HUDEP-2 (cell line): Measurements from ENCODE around the gene ATF6.

Experiments used
- DNase-seq, 76 experiments: peaks; one replicate each; lab custom pipeline; 2025; ENCODE audit not compliant: unreplicated experiment in 76 of 76; lab: John Stamatoyannopoulos, UW

ATF6 gene

GRCh38 chr1:161954050-161954449, 187.9 kb downstream of the ATF6 start:
- DNase-seq = no peak

GRCh38 chr1:161954466-161954865, 188.3 kb downstream of the ATF6 start:
- DNase-seq = no peak

DNA sequence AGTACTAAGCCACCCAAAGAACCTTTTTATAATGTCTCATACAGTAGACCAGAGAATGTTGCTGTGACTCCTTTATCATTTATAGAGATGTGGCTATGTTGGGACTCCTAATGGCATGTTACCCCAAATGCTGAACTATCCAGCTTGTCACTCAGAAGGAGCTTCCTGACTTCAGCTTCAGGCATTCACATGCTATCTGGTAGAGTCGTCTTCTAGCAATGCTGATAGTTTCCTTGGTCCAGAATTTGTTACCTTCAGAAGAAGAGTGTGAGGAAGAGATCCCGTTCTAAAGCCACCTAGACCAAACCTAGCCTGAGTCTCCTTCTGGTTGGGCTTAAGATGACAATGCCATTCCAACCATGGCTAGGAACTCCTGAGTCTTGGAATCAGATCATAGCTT, 189.5 kb downstream of the ATF6 start:
- no peak for DNase-seq

DNA sequence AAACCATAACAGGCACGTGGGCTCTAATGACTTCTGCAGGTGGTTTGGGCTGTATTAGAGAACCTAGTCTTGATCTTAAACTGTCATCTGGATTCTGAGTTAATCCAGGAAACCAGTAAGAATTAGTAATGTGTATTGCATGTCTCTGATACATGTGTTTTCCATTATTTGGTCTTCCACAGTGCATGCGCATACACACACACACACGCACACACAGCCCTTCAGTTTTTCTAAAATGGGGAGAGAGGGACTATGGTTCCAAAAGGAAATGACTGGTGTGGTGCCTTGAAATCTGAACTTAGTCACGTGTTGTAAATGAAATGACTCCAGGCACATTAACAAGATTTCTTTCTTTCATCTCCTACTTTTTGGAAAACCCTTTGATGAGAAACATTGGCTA, 190.0 kb downstream of the ATF6 start:
- DNase-seq = no peak

DNA sequence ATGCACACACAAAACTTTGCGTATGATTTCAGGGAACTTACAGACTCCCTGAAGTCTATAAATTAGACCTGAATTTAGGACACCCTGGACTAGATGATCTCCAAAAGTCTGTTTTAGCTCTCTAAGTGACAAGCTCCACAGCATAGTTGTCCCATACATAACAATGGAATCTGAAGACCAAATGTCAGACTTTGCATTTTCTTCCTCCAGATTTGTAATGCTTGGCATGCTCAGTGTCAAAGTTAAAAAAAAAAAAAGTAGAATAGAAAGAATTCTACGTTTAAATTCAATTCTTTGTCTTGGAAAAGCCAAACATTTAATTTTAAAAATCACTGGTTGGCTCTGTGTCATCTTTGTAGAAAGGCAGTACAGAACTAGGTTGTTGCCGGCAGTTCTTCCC, 190.8 kb downstream of the ATF6 start:
- DNase-seq = no peak

- DNase-seq = no peak
Measured at GRCh38 chr1:161958425-161958824, 192.3 kb downstream of the ATF6 start.

- DNase-seq = no peak
Measured at GRCh38 chr1:161962091-161962887, 196.2 kb downstream of the ATF6 start.

DNA sequence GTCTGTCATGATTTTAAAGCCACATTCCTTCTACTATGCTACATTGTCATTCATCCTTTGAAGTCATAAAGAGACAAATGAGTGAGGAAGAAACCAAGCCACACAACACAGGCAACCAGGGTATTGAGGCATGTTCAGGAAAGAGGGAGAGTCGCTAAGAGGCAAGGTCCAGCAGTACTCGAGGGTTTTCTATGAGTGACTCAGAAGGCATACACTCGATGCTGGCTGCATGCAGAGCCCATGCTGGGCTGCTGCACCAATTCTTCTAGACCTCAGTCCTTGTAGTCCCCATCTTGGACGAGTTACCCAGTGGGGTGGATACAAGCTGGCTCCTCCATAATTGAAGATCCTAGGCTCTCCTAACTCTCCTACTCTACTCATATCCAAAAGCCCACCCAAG, 199.9 kb downstream of the ATF6 start:
- no peak for DNase-seq

DNA sequence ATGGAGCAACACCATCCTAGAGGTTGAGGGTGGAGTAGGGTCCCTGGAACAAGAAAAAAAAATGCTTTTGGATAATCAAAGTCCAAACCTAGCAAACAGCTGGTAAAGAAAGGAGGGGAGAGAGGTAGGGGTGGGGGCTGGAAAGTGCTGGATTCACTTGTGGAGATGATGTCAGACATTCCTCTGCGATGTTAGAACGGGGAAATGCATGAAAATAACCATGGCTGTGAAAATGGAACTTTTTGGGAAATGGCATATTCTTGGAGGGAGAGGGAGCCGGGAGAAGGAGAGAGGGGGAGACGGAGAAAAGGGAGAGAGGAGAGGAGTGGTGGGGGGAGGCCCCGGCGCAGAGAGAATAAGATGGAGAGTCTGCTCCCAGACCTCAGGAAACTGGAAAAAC, 203.9 kb downstream of the ATF6 start:
- no peak for DNase-seq

DNA sequence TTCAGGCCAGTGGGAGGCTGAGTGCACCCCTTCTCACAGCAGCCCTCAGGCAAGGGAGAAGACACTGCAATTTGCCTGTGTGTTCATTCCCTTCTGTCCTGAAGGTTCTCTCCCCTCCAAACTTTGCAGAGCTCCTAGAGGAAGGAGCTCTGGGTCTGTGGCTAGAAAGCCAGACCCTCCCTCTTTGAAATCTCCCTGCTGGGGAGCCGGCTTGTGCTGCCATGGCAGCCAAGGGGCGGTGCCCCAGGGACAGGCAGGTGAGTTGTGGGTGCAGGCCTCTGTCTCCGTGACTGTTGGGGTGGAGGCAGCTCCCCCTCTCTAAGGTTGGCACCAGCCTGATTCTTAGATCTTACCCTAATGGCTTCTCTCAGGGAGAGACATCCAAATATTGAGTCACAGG, 204.5 kb downstream of the ATF6 start:
- DNase-seq = no peak

- no peak for DNase-seq
Measured at GRCh38 chr1:161972828-161973227, 206.7 kb downstream of the ATF6 start.

- peak in 34 of 76 experiments; percentile 4 to 58 (median 22) for DNase-seq
Measured at GRCh38 chr1:161973924-161974845, 208.1 kb downstream of the ATF6 start.

- no peak for DNase-seq
Measured at GRCh38 chr1:161978011-161978790, 212.1 kb downstream of the ATF6 start.

DNA sequence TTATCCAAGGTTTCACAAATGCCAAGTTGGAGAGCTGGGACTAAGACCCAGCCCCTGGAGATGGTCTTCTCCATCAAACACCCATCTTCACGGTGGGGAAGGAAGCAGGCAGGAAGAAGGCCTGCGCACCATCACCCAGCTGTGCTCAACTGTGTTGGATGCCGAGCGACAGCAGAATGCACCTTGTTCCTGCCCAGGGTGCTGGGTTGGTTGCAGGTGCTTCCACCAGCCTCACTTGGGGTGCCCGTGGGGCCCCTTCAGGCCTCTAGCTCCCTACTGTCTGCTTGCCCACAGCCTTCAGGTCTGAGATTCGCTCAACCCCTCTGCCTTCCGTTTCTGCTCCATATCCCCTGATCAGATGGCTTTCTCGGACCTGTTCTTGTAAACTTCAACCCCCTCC, 215.0 kb downstream of the ATF6 start:
- no peak for DNase-seq

DNA sequence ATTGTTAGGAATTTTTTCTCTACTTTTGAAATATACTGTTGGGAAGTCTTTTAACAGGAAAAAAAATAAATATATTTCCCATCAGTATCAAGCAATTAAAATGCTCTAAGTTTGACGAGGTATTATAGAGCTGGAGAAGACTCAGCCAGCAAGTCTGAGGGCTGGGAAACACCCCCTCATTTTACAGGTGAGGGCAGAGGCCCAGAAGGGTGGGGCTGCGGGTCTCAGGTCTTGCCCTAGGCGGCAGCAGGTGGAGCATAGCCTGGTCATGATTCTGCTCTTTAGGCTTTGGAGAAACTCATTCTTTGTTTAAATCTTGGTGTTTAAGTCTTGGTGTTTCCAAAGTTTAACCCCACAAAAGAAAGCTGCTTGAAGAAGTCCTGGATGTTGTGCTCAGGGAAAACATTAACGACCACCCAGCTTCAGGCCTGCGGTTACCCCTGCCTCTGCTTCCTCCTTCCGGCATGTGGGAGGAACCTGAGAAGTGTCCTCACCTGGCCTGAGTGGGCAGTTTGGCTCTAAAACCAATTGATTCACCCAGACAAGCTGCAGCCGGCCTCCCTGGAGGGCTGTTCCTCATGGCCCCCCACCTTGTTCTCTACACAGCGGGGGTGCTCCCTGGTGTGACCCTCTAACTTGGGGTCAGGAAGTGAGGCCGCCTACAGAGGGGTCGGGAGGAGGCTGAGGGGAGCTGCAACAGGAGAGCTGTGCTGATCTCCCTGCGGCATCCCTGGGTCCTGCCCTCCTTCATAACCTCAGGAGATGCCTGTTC, 215.8 kb downstream of the ATF6 start:
- no peak for DNase-seq

- DNase-seq = no peak
Measured at GRCh38 chr1:161982507-161982895, 216.4 kb downstream of the ATF6 start.

DNA sequence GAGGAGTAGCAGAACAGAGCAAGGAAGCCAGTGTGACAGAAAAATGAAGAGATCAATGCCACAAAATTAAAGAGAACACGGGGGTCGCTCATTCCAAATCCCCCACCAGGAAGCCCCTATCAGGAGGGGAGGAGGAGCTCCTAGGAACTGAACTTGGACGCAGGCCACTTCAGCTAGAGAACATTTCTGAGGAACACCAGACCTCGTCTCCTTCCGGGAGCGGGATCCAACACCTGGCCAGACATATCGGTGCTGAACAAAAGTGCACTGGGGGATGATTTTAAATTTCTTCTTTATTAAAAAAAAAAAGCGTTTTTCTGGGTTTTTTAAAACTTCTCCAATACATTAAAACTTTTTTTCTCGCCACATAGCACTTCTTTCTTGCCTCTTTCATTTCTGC, 216.8 kb downstream of the ATF6 start:
- no peak for DNase-seq

- DNase-seq = no peak
Measured at GRCh38 chr1:161983725-161984124, 217.6 kb downstream of the ATF6 start.

DNA sequence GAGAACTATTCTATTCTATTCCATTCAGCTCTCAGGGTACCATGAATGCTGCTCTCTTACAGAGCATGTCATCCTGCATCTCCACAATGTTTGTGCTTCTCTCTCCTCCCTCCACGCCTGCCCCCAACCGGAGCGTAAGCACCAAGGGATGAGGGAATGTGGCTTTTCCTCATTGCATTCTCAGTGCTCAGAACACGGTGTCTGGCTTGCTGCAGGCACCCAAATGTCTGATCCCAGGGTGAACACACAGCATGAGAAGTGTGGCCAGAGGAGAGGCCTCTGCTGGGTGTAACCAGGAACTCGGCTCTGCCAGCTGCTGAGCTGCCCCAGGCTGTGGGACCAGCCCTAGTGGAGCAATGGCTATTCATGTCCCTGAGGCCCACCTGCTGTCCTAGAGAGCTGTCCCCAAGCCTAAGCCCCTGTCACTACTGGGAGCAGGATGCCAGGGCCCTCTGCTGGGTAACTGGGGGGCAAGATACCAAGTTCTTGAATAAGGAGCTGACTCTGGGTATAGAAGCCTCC, 219.2 kb downstream of the ATF6 start:
- no peak for DNase-seq

GRCh38 chr1:161986328-161986727, 220.2 kb downstream of the ATF6 start:
- DNase-seq = no peak
